GM12864 (cell line): ENCODE results near the gene LRRK2.

Experiments used
- DNase-seq: peaks from one replicate; pipeline ENCODE4 v3.0.0-alpha.2; 2011; ENCODE audit warnings: low read depth
- H3K4me3 ChIP-seq: 2 replicates; pipeline ENCODE4 v1.5.1; 2011; ENCODE audit warnings: mild to moderate bottlenecking, low read depth, low read length, control low read depth
- CTCF ChIP-seq: IDR thresholded peaks from 2 replicates; pipeline ENCODE4 v1.5.1; 2011; ENCODE audit warnings: low read depth, mild to moderate bottlenecking, moderate library complexity, low read length, control low read depth, inconsistent platforms; ENCODE audit errors: missing control alignments

LRRK2 gene

GRCh38 chr12:40184493-40185302 lies 40.1 kb upstream of the LRRK2 start:
- TF ChIP-seq CTCF, result no peak
- DNase-seq, result no peak
- no peak overlapping the region for H3K4me3 ChIP-seq

- H3K4me3 ChIP-seq, result no peak overlapping the region
- DNase-seq, result no peak
- TF ChIP-seq CTCF, result no peak
Observed at GRCh38 chr12:40185303-40185693, 39.5 kb upstream of the LRRK2 start.

- no peak overlapping the region for H3K4me3 ChIP-seq
- no peak for TF ChIP-seq CTCF
- no peak for DNase-seq
Observed at GRCh38 chr12:40188558-40189320, 36.1 kb upstream of the LRRK2 start.

- peak overlapping the region; percentile 12; the same call in 1 of the 2 replicates for H3K4me3 ChIP-seq
- TF ChIP-seq CTCF, result no peak
- DNase-seq, result peak; percentile 85
Observed at GRCh38 chr12:40192704-40193255, 32.0 kb upstream of the LRRK2 start.

GRCh38 chr12:40194846-40195245 lies 30.0 kb upstream of the LRRK2 start:
- DNase-seq, result no peak
- no peak overlapping the region for H3K4me3 ChIP-seq
- TF ChIP-seq CTCF, result no peak

GRCh38 chr12:40197590-40197989 lies 27.2 kb upstream of the LRRK2 start:
- H3K4me3 ChIP-seq, result no peak overlapping the region
- TF ChIP-seq CTCF, result no peak
- no peak for DNase-seq
